A549 (cell line): ENCODE data around the gene DTNA.

ENCODE experiments used
- CEBPB ChIP-seq, 2 experiments: fragments of >200 bp in 1 of 2; sonication (Bioruptor Twin) in 1 of 2; formaldehyde crosslinking in 1 of 2; IDR thresholded peaks; 2 replicates each; pipeline ENCODE4 v1.6.1; 2012 to 2016
- CTCF ChIP-seq: fragments of >200 bp; sonication (Bioruptor Twin); formaldehyde crosslinking; IDR thresholded peaks from 3 replicates; pipeline ENCODE4 v1.5.1; 2016
- EP300 ChIP-seq, 2 experiments: fragments of >200 bp; sonication (Bioruptor Twin); formaldehyde crosslinking; IDR thresholded peaks; 2 replicates in 1 of 2; 3 replicates in 1 of 2; pipeline ENCODE4 v1.6.1; 2016 to 2017
- FOSB ChIP-seq: fragments of 250-450 bp; sonication (Bioruptor Pico); IDR thresholded peaks from 2 replicates; pipeline ENCODE4 v1.5.0; 2020; ENCODE audit warnings: mild to moderate bottlenecking, moderate library complexity
- FOSL2 ChIP-seq, 2 experiments: fragments of 450-650 bp in 1 of 2; fragments of >200 bp in 1 of 2; sonication (Bioruptor Twin) in 1 of 2; formaldehyde crosslinking; IDR thresholded peaks; 2 replicates each; pipeline versions ENCODE4 v1.5.0 to v1.6.1; 2016 to 2020; ENCODE audit warnings: mild to moderate bottlenecking in 1 of 2, moderate library complexity in 1 of 2
- HEYL ChIP-seq: fragments of 250-450 bp; sonication (Bioruptor Pico); IDR thresholded peaks from 2 replicates; pipeline ENCODE4 v1.8.0; 2021; ENCODE audit warnings: mild to moderate bottlenecking, moderate library complexity
- HOXA7 ChIP-seq: fragments of 250-450 bp; sonication (Bioruptor Pico); IDR thresholded peaks from 2 replicates; pipeline ENCODE4 v1.5.0; 2020; ENCODE audit warnings: mild to moderate bottlenecking, moderate library complexity
- JUN ChIP-seq, 2 experiments: fragments of >200 bp; sonication (Bioruptor Twin); formaldehyde crosslinking; IDR thresholded peaks; 2 replicates in 1 of 2; 3 replicates in 1 of 2; pipeline ENCODE4 v1.6.1; 2016 to 2017
- PHF8 ChIP-seq: fragments of 200-600 bp; sonication (generic); IDR thresholded peaks from 2 replicates; pipeline ENCODE4 v1.6.1; 2016; ENCODE audit warnings: low read depth, mild to moderate bottlenecking, antibody characterized with exemption, moderate library complexity, borderline replicate concordance
- POLR2A ChIP-seq: IDR thresholded peaks from 2 replicates; pipeline ENCODE4 v1.6.1; 2012; ENCODE audit warnings: mild to moderate bottlenecking, low read length
- REST ChIP-seq: fragments of 200-600 bp; sonication (generic); IDR thresholded peaks from 2 replicates; pipeline ENCODE4 v1.6.1; 2016; ENCODE audit warnings: antibody characterized with exemption, mild to moderate bottlenecking, moderate library complexity
- RNF2 ChIP-seq: fragments of 200-600 bp; sonication (generic); IDR thresholded peaks from 2 replicates; pipeline ENCODE4 v1.6.1; 2016; ENCODE audit warnings: low read depth, mild to moderate bottlenecking, antibody characterized with exemption, moderate library complexity, borderline replicate concordance
- SREBF2 ChIP-seq: fragments of 450-650 bp; IDR thresholded peaks from 2 replicates; pipeline ENCODE4 v1.6.1; 2014; ENCODE audit warnings: mild to moderate bottlenecking, moderate library complexity
- ZFP36 ChIP-seq: fragments of 450-650 bp; IDR thresholded peaks from 2 replicates; pipeline ENCODE4 v1.6.1; 2014; ENCODE audit warnings: borderline replicate concordance; ENCODE audit not compliant: partially characterized antibody

DNA sequence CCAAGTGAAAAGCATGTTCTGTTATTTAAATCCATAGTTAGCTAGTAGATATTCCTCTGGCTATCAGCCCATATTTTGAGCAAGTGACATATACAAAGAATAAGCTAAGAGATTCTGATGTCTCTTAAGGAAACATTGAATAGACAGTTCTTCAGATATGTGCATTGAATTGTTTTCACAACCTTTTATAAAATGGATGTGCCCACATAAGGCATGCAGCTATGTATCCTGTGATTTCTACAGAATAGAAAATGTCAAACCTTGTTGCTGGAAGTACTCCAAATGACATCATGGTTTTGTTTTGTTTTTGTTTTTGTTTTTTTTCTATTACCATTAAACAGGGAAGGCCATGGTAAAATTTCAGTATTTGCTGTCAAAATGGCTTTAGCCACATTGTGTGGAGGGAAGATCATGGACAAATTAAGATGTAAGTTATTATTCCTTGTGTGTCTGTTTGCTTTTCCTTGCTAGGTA lies 95.8 kb downstream of the DTNA start:
- no peak for TF ChIP-seq POLR2A
- TF ChIP-seq CTCF = no peak
- no peak for TF ChIP-seq FOSL2 (IDR thresholded peaks at IDR 0.05)
- no peak for TF ChIP-seq FOSL2 (CRISPR knock-in tag; IDR thresholded peaks at IDR 0.05)
- TF ChIP-seq EP300 (IDR thresholded peaks at IDR 0.05) = no peak
- no peak for TF ChIP-seq CEBPB (IDR thresholded peaks at IDR 0.05)
- TF ChIP-seq REST = no peak
- TF ChIP-seq SREBF2 = no peak
- no peak for TF ChIP-seq PHF8
- TF ChIP-seq HOXA7 (CRISPR knock-in tag) = no peak
- no peak for TF ChIP-seq HEYL (CRISPR knock-in tag)
- no peak for TF ChIP-seq RNF2
- TF ChIP-seq ZFP36 = no peak
- TF ChIP-seq FOSB (CRISPR knock-in tag) = no peak
- TF ChIP-seq JUN (IDR thresholded peaks at IDR 0.05) = no peak
